Osteocyte (in vitro differentiated cells): Measurements from ENCODE around the gene GEMIN7. TPM values are rescaled to one million over a fixed set of nuclear protein-coding genes. Genes with fewer than 3 reads are reported as not detected.

Source experiments
- DNase-seq: peaks from one replicate; pipeline ENCODE4 v3.0.0; 2021; ENCODE audit warnings: mixed read lengths; ENCODE audit not compliant: unreplicated experiment; ENCODE audit errors: extremely low spot score
- H3K27ac Mint-ChIP-seq: one replicate; pipeline ENCODE4 v1.8.0; 2021; ENCODE audit warnings: mild to moderate bottlenecking, mixed read lengths; ENCODE audit not compliant: unreplicated experiment
- H3K27me3 Mint-ChIP-seq: one replicate; pipeline ENCODE4 v1.8.0; 2021; ENCODE audit warnings: mixed read lengths; ENCODE audit not compliant: unreplicated experiment
- H3K36me3 Mint-ChIP-seq: one replicate; pipeline ENCODE4 v1.8.0; 2021; ENCODE audit warnings: mixed read lengths; ENCODE audit not compliant: unreplicated experiment
- H3K4me1 Mint-ChIP-seq: one replicate; pipeline ENCODE4 v1.8.0; 2021; ENCODE audit warnings: mixed read lengths; ENCODE audit not compliant: unreplicated experiment
- H3K4me3 Mint-ChIP-seq: one replicate; pipeline ENCODE4 v1.8.0; 2021; ENCODE audit warnings: mild to moderate bottlenecking, moderate library complexity, mixed read lengths; ENCODE audit not compliant: unreplicated experiment
- H3K9me3 Mint-ChIP-seq: one replicate; pipeline ENCODE4 v1.8.0; 2021; ENCODE audit warnings: mixed read lengths; ENCODE audit not compliant: unreplicated experiment
- total RNA-seq: library from RNA; stranded (reverse); gene quantifications from 2 replicates; pipeline ENCODE4 v1.2.1, GENCODE V29; 2021
- TF ChIP-seq, protein P1 (sequence below): fragments of 200-600 bp; sonication (generic); IDR thresholded peaks from 2 replicates; pipeline ENCODE4 v1.5.0; 2021; ENCODE audit warnings: antibody characterized with exemption, mild to moderate bottlenecking, moderate library complexity

GEMIN7 gene
- total RNA-seq, 1 donor from 2014 or later: 25.8 TPM

DNA sequence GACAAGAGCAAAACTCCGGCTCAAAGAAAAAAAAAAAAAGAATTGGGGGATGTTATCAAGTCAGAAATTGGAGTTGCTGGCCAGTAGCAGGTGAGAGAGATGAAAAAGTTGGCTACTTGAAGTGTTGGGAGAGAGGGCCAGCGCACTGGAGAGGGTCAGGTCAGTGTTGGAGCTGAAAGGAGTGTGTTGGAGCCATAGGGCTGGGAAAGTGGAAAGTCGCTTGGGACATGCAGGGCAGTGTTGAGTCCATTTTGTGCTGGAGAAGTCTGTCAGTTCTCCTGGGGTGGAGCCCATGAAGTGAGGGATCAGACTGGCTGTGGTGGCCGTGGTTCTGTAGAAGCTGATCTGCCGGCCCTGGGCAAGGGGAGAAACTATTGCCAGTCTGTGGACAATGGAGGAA is 15.6 kb downstream of the GEMIN7 start:
- H3K27ac Mint-ChIP-seq: peak overlapping the region; percentile 1
- no peak for DNase-seq

GRCh38 chr19:45095496-45096413 is 16.7 kb downstream of the GEMIN7 start:
- H3K36me3 Mint-ChIP-seq: peaks cover 6% of the 10 kb centered on the region

More for the DNA sequence above, 15.6 kb downstream of the GEMIN7 start:
- peaks cover 8% of the 10 kb centered on the region for H3K36me3 Mint-ChIP-seq
- TF ChIP-seq, protein P1, sequence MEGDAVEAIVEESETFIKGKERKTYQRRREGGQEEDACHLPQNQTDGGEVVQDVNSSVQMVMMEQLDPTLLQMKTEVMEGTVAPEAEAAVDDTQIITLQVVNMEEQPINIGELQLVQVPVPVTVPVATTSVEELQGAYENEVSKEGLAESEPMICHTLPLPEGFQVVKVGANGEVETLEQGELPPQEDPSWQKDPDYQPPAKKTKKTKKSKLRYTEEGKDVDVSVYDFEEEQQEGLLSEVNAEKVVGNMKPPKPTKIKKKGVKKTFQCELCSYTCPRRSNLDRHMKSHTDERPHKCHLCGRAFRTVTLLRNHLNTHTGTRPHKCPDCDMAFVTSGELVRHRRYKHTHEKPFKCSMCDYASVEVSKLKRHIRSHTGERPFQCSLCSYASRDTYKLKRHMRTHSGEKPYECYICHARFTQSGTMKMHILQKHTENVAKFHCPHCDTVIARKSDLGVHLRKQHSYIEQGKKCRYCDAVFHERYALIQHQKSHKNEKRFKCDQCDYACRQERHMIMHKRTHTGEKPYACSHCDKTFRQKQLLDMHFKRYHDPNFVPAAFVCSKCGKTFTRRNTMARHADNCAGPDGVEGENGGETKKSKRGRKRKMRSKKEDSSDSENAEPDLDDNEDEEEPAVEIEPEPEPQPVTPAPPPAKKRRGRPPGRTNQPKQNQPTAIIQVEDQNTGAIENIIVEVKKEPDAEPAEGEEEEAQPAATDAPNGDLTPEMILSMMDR: no peak
- H3K4me1 Mint-ChIP-seq: peaks cover 70% of the 10 kb centered on the region
- H3K4me3 Mint-ChIP-seq: peak overlapping the region; percentile 99
- no peaks in the 10 kb centered on the region for H3K27me3 Mint-ChIP-seq
- no peaks in the 10 kb centered on the region for H3K9me3 Mint-ChIP-seq

GRCh38 chr19:45096700-45097099 is 17.6 kb downstream of the GEMIN7 start:
- Mint-ChIP-seq H3K9me3 (no peaks in the 10 kb centered on the region), H3K4me1 (peaks cover 71% of the 10 kb centered on the region), H3K36me3 (peaks cover 6% of the 10 kb centered on the region), H3K27ac (peak overlapping the region; percentile 88), H3K27me3 (no peaks in the 10 kb centered on the region), H3K4me3 (peak overlapping the region; percentile 27)
- TF ChIP-seq, protein P1: no peak
- DNase-seq: no peak

More at GRCh38 chr19:45095496-45096413, 16.7 kb downstream of the GEMIN7 start:
- Mint-ChIP-seq H3K9me3 (no peaks in the 10 kb centered on the region), H3K27ac (peak overlapping the region; percentile 71), H3K27me3 (no peaks in the 10 kb centered on the region), H3K4me1 (peaks cover 73% of the 10 kb centered on the region), H3K4me3 (no peak overlapping the region)
- no peak for DNase-seq
- TF ChIP-seq, protein P1: no peak

DNA sequence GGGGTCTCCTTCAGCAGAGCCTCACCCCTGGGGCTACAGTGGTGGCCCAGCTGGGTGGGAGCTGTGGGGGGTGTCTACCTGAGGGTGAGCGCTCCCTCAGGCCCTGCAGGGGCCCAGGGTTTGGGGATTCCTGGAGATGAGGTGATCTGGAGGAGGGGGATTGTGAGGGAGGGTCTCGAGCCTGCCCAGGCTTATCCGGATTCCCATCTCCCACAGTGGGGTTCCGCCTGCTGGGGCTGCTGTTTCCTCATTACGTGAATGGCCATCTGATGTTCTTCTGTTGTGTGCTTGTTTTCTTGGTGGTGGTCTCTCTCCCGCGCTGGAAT is 18.4 kb downstream of the GEMIN7 start:
- Mint-ChIP-seq H3K4me3 (peak overlapping the region; percentile 51), H3K4me1 (peaks cover 73% of the 10 kb centered on the region), H3K9me3 (no peaks in the 10 kb centered on the region), H3K36me3 (peaks cover 6% of the 10 kb centered on the region), H3K27ac (peak overlapping the region; percentile 88), H3K27me3 (no peaks in the 10 kb centered on the region)
- TF ChIP-seq, protein P1: no peak
- no peak for DNase-seq

DNA sequence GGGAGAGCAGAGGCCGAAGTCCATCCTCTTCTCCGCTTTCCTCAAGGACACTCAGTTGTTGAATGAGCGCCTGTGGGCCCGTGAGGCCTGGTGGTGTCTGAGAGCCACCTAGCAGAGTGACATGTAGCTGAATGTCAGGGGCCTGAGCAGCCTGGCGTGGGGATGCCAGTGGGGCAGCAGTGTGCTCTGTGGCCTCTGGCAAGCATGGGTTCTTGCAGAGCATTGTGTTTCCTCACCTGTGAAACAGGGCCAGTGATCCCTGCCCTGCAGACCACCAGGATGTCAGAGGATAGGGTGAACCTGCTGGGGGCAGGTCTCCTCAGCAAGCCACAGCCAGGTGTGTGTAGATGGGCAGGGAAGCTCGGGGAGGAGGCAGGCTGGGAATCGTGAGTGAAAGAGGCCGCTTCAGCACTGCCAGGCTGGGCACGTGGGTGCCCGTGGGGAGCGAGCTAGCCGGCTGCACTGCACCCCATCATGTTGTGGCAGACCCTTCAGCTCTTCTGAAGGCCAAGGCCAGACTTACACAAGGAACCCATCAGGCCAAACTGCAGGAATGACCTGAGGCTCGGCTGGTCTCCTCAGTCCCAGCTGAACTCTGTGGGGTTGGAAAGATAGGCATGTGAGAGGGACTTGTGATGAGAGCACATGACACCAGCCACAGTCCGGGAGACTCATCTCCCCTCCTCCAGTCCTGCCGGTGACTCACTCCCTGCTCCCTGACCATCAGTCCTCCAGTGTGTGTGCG is 18.9 kb downstream of the GEMIN7 start:
- H3K27me3 Mint-ChIP-seq: no peaks in the 10 kb centered on the region
- DNase-seq: no peak
- TF ChIP-seq, protein P1: no peak
- H3K4me3 Mint-ChIP-seq: peak overlapping the region; percentile 51
- peak overlapping the region; percentile 88 for H3K27ac Mint-ChIP-seq
- H3K36me3 Mint-ChIP-seq: peaks cover 6% of the 10 kb centered on the region
- H3K4me1 Mint-ChIP-seq: peaks cover 76% of the 10 kb centered on the region
- no peaks in the 10 kb centered on the region for H3K9me3 Mint-ChIP-seq
